GF-D8 (cell line): ENCODE measurements around the gene KRTAP20-1.

ENCODE experiments used
- DNase-seq: peaks from one replicate; lab custom pipeline; 2025; lab: John Stamatoyannopoulos, UW

KRTAP20-1 gene

DNA sequence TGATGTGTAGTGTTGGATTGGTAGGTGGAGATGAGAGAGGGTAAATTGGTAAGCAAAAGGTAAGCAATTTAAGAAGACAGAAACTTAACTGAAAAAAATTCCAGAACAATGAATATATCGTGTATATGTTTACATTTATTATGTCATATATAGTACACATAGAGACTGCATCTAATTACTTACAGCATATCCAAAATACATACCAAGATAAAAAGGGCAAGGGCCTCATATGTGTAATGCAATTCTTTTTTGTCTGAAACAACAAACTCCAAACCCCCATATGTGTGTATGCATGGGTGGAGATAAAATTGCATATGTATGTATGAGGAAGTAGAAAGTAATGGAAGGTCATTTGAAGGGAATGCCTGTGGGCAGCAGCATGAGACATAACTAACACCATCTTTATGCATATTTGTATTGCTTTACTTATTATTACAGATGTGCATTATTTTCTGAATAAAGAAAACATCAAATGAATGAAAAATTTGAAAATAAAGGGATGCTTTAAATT, 30.7 kb downstream of the KRTAP20-1 start:
- no peak for DNase-seq

- DNase-seq = no peak
Observed at GRCh38 chr21:30652891-30653290, 36.7 kb downstream of the KRTAP20-1 start.
